ENCODE results near the gene CR1.

GRCh38 chr1:207454046-207454964, 41.7 kb upstream of the CR1 start, which contains the start of gene CR2:
- TF ChIP-seq MTF1 (CRISPR knock-in tag; IDR thresholded peaks at IDR 0.05; ENCODE audit: borderline replicate concordance) (no peak), BRD9 (IDR thresholded peaks at IDR 0.05; ENCODE audit: low read depth, partially characterized antibody) (no peak), HDAC6 (IDR thresholded peaks at IDR 0.05; ENCODE audit: low read depth, low read length) (no peak), POLR2A (conservative IDR thresholded peaks at IDR 0.05) (no peak), RB1 (IDR thresholded peaks at IDR 0.05; ENCODE audit: low read depth) (no peak), NFE2L1 (tag; IDR thresholded peaks at IDR 0.05; ENCODE audit: borderline replicate concordance, low read depth) (no peak), TBP (optimal IDR thresholded peaks at IDR 0.05; ENCODE audit: low read depth, low read length) (peak; percentile 22), ETS2 (tag; IDR thresholded peaks at IDR 0.05; ENCODE audit: borderline replicate concordance, poor library complexity, severe bottlenecking) (no peak), HDGF (IDR thresholded peaks at IDR 0.05) (no peak), ZNF445 (CRISPR knock-in tag; IDR thresholded peaks at IDR 0.05; ENCODE audit: low read depth) (no peak)
- TF ChIP-seq, protein P1, sequence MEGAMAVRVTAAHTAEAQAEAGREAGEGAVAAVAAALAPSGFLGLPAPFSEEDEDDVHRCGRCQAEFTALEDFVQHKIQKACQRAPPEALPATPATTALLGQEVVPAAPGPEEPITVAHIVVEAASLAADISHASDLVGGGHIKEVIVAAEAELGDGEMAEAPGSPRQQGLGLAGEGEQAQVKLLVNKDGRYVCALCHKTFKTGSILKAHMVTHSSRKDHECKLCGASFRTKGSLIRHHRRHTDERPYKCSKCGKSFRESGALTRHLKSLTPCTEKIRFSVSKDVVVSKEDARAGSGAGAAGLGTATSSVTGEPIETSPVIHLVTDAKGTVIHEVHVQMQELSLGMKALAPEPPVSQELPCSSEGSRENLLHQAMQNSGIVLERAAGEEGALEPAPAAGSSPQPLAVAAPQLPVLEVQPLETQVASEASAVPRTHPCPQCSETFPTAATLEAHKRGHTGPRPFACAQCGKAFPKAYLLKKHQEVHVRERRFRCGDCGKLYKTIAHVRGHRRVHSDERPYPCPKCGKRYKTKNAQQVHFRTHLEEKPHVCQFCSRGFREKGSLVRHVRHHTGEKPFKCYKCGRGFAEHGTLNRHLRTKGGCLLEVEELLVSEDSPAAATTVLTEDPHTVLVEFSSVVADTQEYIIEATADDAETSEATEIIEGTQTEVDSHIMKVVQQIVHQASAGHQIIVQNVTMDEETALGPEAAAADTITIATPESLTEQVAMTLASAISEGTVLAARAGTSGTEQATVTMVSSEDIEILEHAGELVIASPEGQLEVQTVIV (CRISPR knock-in tag; IDR thresholded peaks at IDR 0.05; ENCODE audit: borderline replicate concordance) = no peak
